CD14-positive monocyte (primary cell): ENCODE results near the gene RAE1. TPM values are rescaled to one million over a fixed set of nuclear protein-coding genes. Genes with fewer than 3 reads are reported as not detected.

Source experiments
- DNase-seq, 3 donors: peaks; one replicate each; pipeline ENCODE4 v3.0.0-alpha.2; 2011 to 2022
- H2AFZ ChIP-seq: 2 replicates; pipeline ENCODE4 v1.6.0; 2012; ENCODE audit warnings: mild to moderate bottlenecking, low read depth, low read length, inconsistent platforms; ENCODE audit not compliant: insufficient read depth, poor library complexity, severe bottlenecking
- H3K27ac ChIP-seq, 2 donors: 1 replicate in 1 of 2; 2 replicates in 1 of 2; pipeline ENCODE4 v1.5.1; 2012 to 2013; ENCODE audit warnings: low read length in 2 of 2, control low read depth in 1 of 2, inconsistent platforms in 1 of 2, low read depth in 1 of 2, mild to moderate bottlenecking in 1 of 2
- H3K27me3 ChIP-seq, 2 donors: one replicate each; pipeline versions ENCODE4 v1.6.0 to v1.6.1; 2011 to 2013; ENCODE audit warnings: low read length in 2 of 2; ENCODE audit not compliant: control insufficient read depth in 2 of 2, insufficient read depth in 2 of 2
- H3K36me3 ChIP-seq, 2 donors: replicated peaks in 1 of 2; 1 replicate in 1 of 2; 2 replicates in 1 of 2; pipeline versions ENCODE4 v1.5.1 to v1.6.1; 2012 to 2013; ENCODE audit warnings: low read length in 2 of 2, control low read depth in 1 of 2, inconsistent platforms in 1 of 2, mild to moderate bottlenecking in 1 of 2; ENCODE audit not compliant: insufficient read depth in 2 of 2, control insufficient read depth in 1 of 2
- H3K4me1 ChIP-seq, 2 donors: 1 replicate in 1 of 2; 2 replicates in 1 of 2; pipeline versions ENCODE4 v1.5.1 to v1.6.1; 2012 to 2013; ENCODE audit warnings: low read length in 2 of 2, control low read depth in 1 of 2, inconsistent platforms in 1 of 2, mild to moderate bottlenecking in 1 of 2, moderate library complexity in 1 of 2; ENCODE audit not compliant: insufficient read depth in 2 of 2, control insufficient read depth in 1 of 2
- H3K4me2 ChIP-seq: replicated peaks from 2 replicates; pipeline ENCODE3; 2012; ENCODE audit warnings: low read length, moderate library complexity, mild to moderate bottlenecking; ENCODE audit not compliant: poor library complexity, severe bottlenecking; ENCODE audit errors: extremely low read depth
- H3K4me3 ChIP-seq, 3 experiments: fragments of 200-600 bp in 1 of 3; sonication (generic) in 1 of 3; replicated peaks in 1 of 3; 1 replicate in 2 of 3; 2 replicates in 1 of 3; pipeline ENCODE4 v1.5.1; 2011 to 2013; ENCODE audit warnings: low read length in 3 of 3, mild to moderate bottlenecking in 3 of 3, control low read depth in 2 of 3, low read depth in 2 of 3, inconsistent platforms in 1 of 3, moderate library complexity in 1 of 3
- H3K79me2 ChIP-seq: 2 replicates; pipeline ENCODE4 v1.6.0; 2012; ENCODE audit warnings: mild to moderate bottlenecking, control low read depth, inconsistent platforms, low read length, moderate library complexity; ENCODE audit not compliant: insufficient read depth
- H3K9ac ChIP-seq: 2 replicates; pipeline ENCODE4 v1.6.0; 2017; ENCODE audit warnings: low read length, mild to moderate bottlenecking; ENCODE audit not compliant: insufficient read depth, poor library complexity, severe bottlenecking
- H3K9me3 ChIP-seq, 2 donors: replicated peaks in 1 of 2; 1 replicate in 1 of 2; 2 replicates in 1 of 2; pipeline versions ENCODE4 v1.5.1 to v1.6.1; 2012 to 2013; ENCODE audit warnings: low read length in 2 of 2, control low read depth in 1 of 2; ENCODE audit not compliant: control insufficient read depth in 1 of 2, insufficient read depth in 1 of 2
- H4K20me1 ChIP-seq: 2 replicates; pipeline ENCODE4 v1.6.0; 2012; ENCODE audit warnings: mild to moderate bottlenecking, low read length, control low read depth, moderate library complexity; ENCODE audit not compliant: insufficient read depth
- H3K27ac Mint-ChIP-seq, 7 donors: one replicate each; pipeline ENCODE4 v1.8.0; 2020; ENCODE audit warnings: mild to moderate bottlenecking in 7 of 7, mixed read lengths in 7 of 7, moderate library complexity in 6 of 7, inconsistent platforms in 2 of 7
- H3K27me3 Mint-ChIP-seq, 3 donors: one replicate each; pipeline ENCODE4 v1.8.0; 2021 to 2022; ENCODE audit warnings: low read depth in 3 of 3, mild to moderate bottlenecking in 3 of 3, mixed read lengths in 3 of 3, moderate library complexity in 3 of 3, inconsistent platforms in 1 of 3
- H3K36me3 Mint-ChIP-seq, 2 donors: one replicate each; pipeline ENCODE4 v1.8.0; 2020; ENCODE audit warnings: mixed read lengths in 2 of 2, inconsistent platforms in 1 of 2, mild to moderate bottlenecking in 1 of 2
- H3K4me1 Mint-ChIP-seq: one replicate; pipeline ENCODE4 v1.8.0; 2020; ENCODE audit warnings: mild to moderate bottlenecking, mixed read lengths
- H3K4me3 Mint-ChIP-seq, 2 donors: one replicate each; pipeline ENCODE4 v1.8.0; 2020; ENCODE audit warnings: mild to moderate bottlenecking in 2 of 2, mixed read lengths in 2 of 2, moderate library complexity in 1 of 2
- H3K9me3 Mint-ChIP-seq, 7 donors: one replicate each; pipeline ENCODE4 v1.8.0; 2020 to 2022; ENCODE audit warnings: mixed read lengths in 7 of 7, mild to moderate bottlenecking in 6 of 7, moderate library complexity in 6 of 7, inconsistent platforms in 2 of 7
- CTCF ChIP-seq: fragments of 200-600 bp; IDR thresholded peaks from one replicate; pipeline ENCODE4 v1.8.0; 2022; ENCODE audit warnings: antibody characterized with exemption, mild to moderate bottlenecking
- WGBS: methylation state at CpG from one replicate; pipeline ENCODE4 v1.1.5; 2013; ENCODE audit warnings: missing lambda C conversion rate; ENCODE audit not compliant: insufficient coverage; 5-methylcytosine and 5-hydroxymethylcytosine counted together
- intact Hi-C, 2 donors: fragments of 100-400 bp; cut with micrococcal nuclease; formaldehyde crosslinking; loops; one replicate each; pipeline versions ENCODE4 v1.15.0 to v1.15.1; 2023
- polyA plus RNA-seq, 3 donors: library from polyadenylated mRNA; depleted of rRNA in 1 of 3; unstranded in 2 of 3; stranded (reverse) in 1 of 3; fragments of 300-500 nt in 2 of 3; fragments of >200 nt in 1 of 3; fragmentation: Illumina TruSeq in 2 of 3; gene quantifications; 1 replicate in 2 of 3; 2 replicates in 1 of 3; pipeline ENCODE4 v1.2.3, GENCODE V29; 2012 to 2021

RAE1 gene
- polyA plus RNA-seq, 3 donors = 15.8 to 27.5 (median 21.7) TPM

GRCh38 chr20:57405236-57406016 is 54.4 kb downstream of the RAE1 start:
- Histone ChIP-seq H3K9me3 (no peaks in the 10 kb centered on the region), H4K20me1 (peaks cover 89% of the 10 kb centered on the region), H3K27ac (no peak overlapping the region), H3K4me1 (peaks cover 6 to 19% of the 10 kb centered on the region in 2 donors), H2AFZ (no peak overlapping the region), H3K27me3 (no peaks in the 10 kb centered on the region), H3K4me3 (no peak overlapping the region), H3K79me2 (peaks cover 38% of the 10 kb centered on the region), H3K36me3 (peaks cover 87 to 98% of the 10 kb centered on the region in 2 donors), H3K9ac (no peak overlapping the region), H3K4me2 (no peak overlapping the region)
- DNase-seq = no peak
- peaks cover 2 to 5% (median 3%) of the 10 kb centered on the region in 3 donors for H3K27me3 Mint-ChIP-seq
- H3K4me1 Mint-ChIP-seq = peaks cover 25% of the 10 kb centered on the region
- peaks cover 86 to 96% of the 10 kb centered on the region in 2 donors for H3K36me3 Mint-ChIP-seq
- peaks cover 0 to 2% (median 0%) of the 10 kb centered on the region in 7 donors for H3K9me3 Mint-ChIP-seq
- intact Hi-C loops = no loop called here
- peak overlapping the region in 2 of 7 donors; percentile 15 to 58 for H3K27ac Mint-ChIP-seq
- WGBS = 97% methylated on average over 15 of the region's 18 CpGs
- TF ChIP-seq CTCF = no peak
- H3K4me3 Mint-ChIP-seq = no peak overlapping the region

DNA sequence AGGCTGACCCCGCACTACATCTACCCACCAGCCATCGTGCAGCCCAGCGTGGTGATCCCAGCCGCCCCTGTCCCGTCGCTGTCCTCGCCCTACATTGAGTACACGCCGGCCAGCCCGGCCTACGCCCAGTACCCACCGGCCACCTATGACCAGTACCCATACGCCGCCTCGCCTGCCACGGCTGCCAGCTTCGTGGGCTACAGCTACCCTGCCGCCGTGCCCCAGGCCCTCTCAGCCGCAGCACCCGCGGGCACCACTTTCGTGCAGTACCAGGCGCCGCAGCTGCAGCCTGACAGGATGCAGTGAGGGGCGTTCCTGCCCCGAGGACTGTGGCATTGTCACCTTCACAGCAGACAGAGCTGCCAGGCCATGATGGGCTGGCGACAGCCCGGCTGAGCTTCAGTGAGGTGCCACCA is 56.5 kb downstream of the RAE1 start:
- H2AFZ ChIP-seq = no peak overlapping the region
- H3K4me2 ChIP-seq = no peak overlapping the region
- WGBS = 95% methylated on average over 26 of the region's 29 CpGs
- TF ChIP-seq CTCF = no peak
- Mint-ChIP-seq H3K4me1 (peaks cover 15% of the 10 kb centered on the region), H3K27me3 (peaks cover 1 to 3% (median 3%) of the 10 kb centered on the region in 3 donors), H3K4me3 (no peak overlapping the region), H3K9me3 (peaks cover 0 to 2% (median 0%) of the 10 kb centered on the region in 7 donors), H3K36me3 (peaks cover 66 to 78% of the 10 kb centered on the region in 2 donors), H3K27ac (peak overlapping the region in 2 of 7 donors; percentile 46 to 72)
- H3K36me3 ChIP-seq = peaks cover 68 to 77% of the 10 kb centered on the region in 2 donors
- H3K9me3 ChIP-seq = no peaks in the 10 kb centered on the region
- no peak overlapping the region for H3K27ac ChIP-seq
- intact Hi-C loops = no loop called here
- no peaks in the 10 kb centered on the region for H3K27me3 ChIP-seq
- no peak for DNase-seq
- peaks cover 1 to 8% of the 10 kb centered on the region in 2 donors for H3K4me1 ChIP-seq
- no peak overlapping the region for H3K9ac ChIP-seq
- H4K20me1 ChIP-seq = peaks cover 69% of the 10 kb centered on the region
- H3K4me3 ChIP-seq = no peak overlapping the region
- peaks cover 18% of the 10 kb centered on the region for H3K79me2 ChIP-seq
